PC-9 (cell line): ENCODE data around the gene CYB5RL.

Experiments
- CTCF ChIP-seq: fragments of 200-600 bp; sonication (generic); conservative IDR thresholded peaks from 2 replicates; pipeline ENCODE4 v1.6.1; 2017; ENCODE audit warnings: mixed run types, antibody characterized with exemption, mild to moderate bottlenecking, moderate library complexity
- EZH2 ChIP-seq: fragments of 200-600 bp; sonication (generic); IDR thresholded peaks from 2 replicates; pipeline ENCODE4 v1.8.0; 2017; ENCODE audit warnings: antibody characterized with exemption, low read depth

- TF ChIP-seq CTCF (no peak), EZH2 (no peak)
Measured at GRCh38 chr1:54180701-54181360, 19.0 kb downstream of the CYB5RL start.
